Endothelial cell of umbilical vein (primary cell): Measurements from ENCODE around the gene GTSE1. TPM values are rescaled to one million over a fixed set of nuclear protein-coding genes. Genes with fewer than 3 reads are reported as not detected.

ENCODE experiments used
- BruUV-seq: library from RNA; stranded (reverse); fragments of 400-500 nt; replicated peaks from 2 replicates; lab custom pipeline; 2021; lab: Mats Ljungman, UMichigan
- CTCF ChIA-PET: fragments of 300-600, 350-600 bp; sonication (Branson Sonifier 250); formaldehyde crosslinking; loops from one replicate; lab custom pipeline; 2021; ENCODE audit warnings: antibody characterized with exemption, inconsistent platforms; lab: Charles Lee
- POLR2A ChIA-PET: fragments of 300-600, 350-600 bp; sonication (Branson Sonifier 250); formaldehyde crosslinking; loops from one replicate; lab custom pipeline; 2021; ENCODE audit warnings: antibody characterized with exemption, inconsistent platforms; lab: Charles Lee
- DNase-seq: peaks from one replicate; pipeline ENCODE4 v3.0.0-alpha.2; 2011; ENCODE audit warnings: low read depth, low spot score
- FAIRE-seq: peaks from 2 replicates; lab custom pipeline; 2011; peaks lifted over from hg19 to GRCh38; lab: Jason Lieb, UNC
- H2AFZ ChIP-seq: 2 replicates; pipeline ENCODE4 v1.6.0; 2012; ENCODE audit warnings: low read depth, low read length, control low read depth, inconsistent platforms
- H3K27ac ChIP-seq: 2 replicates; pipeline ENCODE4 v1.5.1; 2011; ENCODE audit warnings: low read depth, mild to moderate bottlenecking, control low read depth, low read length, moderate library complexity; ENCODE audit not compliant: insufficient read depth
- H3K27me3 ChIP-seq, 2 experiments: 2 replicates each; pipeline versions ENCODE4 v1.6.0 to v1.6.1; 2011; ENCODE audit warnings: low read length in 2 of 2, mixed read lengths in 1 of 2; ENCODE audit not compliant: control insufficient read depth in 2 of 2, insufficient read depth in 2 of 2
- H3K36me3 ChIP-seq, 2 experiments: 2 replicates in 1 of 2; 3 replicates in 1 of 2; pipeline ENCODE4 v1.5.1; 2011; ENCODE audit warnings: low read length in 2 of 2, mild to moderate bottlenecking in 1 of 2, moderate library complexity in 1 of 2; ENCODE audit not compliant: control insufficient read depth in 2 of 2, insufficient read depth in 2 of 2; ENCODE audit errors: extremely low read depth in 1 of 2
- H3K4me1 ChIP-seq: 3 replicates; pipeline ENCODE4 v1.5.1; 2011; ENCODE audit warnings: mild to moderate bottlenecking, low read length; ENCODE audit not compliant: control insufficient read depth, insufficient read depth; ENCODE audit errors: extremely low read depth
- H3K4me2 ChIP-seq: 2 replicates; pipeline ENCODE4 v1.6.1; 2011; ENCODE audit warnings: low read length, control low read depth, mixed read lengths; ENCODE audit not compliant: insufficient read depth
- H3K4me3 ChIP-seq, 3 experiments: fragments of 200-600 bp in 1 of 3; sonication (generic), shearing (Covaris generic) in 1 of 3; replicated peaks in 1 of 3; 2 replicates each; pipeline ENCODE4 v1.5.1; 2011 to 2016; ENCODE audit warnings: control low read depth in 3 of 3, low read length in 3 of 3, mild to moderate bottlenecking in 2 of 3, inconsistent platforms in 1 of 3, low read depth in 1 of 3, moderate library complexity in 1 of 3; ENCODE audit not compliant: insufficient read depth in 1 of 3
- H3K79me2 ChIP-seq: 2 replicates; pipeline ENCODE4 v1.6.0; 2012; ENCODE audit warnings: low read length, inconsistent platforms; ENCODE audit not compliant: control insufficient read depth, insufficient read depth
- H3K9ac ChIP-seq: replicated peaks from 2 replicates; pipeline ENCODE3; 2011; ENCODE audit warnings: low read length, control low read depth; ENCODE audit not compliant: insufficient read depth; ENCODE audit errors: extremely low read depth
- H3K9me1 ChIP-seq: replicated peaks from 3 replicates; pipeline ENCODE4 v1.6.0; 2011; ENCODE audit warnings: mild to moderate bottlenecking, low read length; ENCODE audit not compliant: control insufficient read depth, insufficient read depth; ENCODE audit errors: extremely low read depth
- H3K9me3 ChIP-seq: replicated peaks from 2 replicates; pipeline ENCODE4 v1.5.1; 2012; ENCODE audit warnings: low read length, inconsistent platforms; ENCODE audit not compliant: control insufficient read depth, insufficient read depth
- H4K20me1 ChIP-seq: replicated peaks from 2 replicates; pipeline ENCODE3; 2011; ENCODE audit warnings: mild to moderate bottlenecking, low read length; ENCODE audit not compliant: control insufficient read depth, insufficient read depth; ENCODE audit errors: extremely low read depth
- EZH2 ChIP-seq: IDR thresholded peaks from 2 replicates; pipeline ENCODE4 v1.6.1; 2012; ENCODE audit warnings: borderline replicate concordance, low read depth, mild to moderate bottlenecking, moderate library complexity, low read length, inconsistent platforms; ENCODE audit not compliant: severe bottlenecking
- FOS ChIP-seq: IDR thresholded peaks from 2 replicates; pipeline ENCODE4 v1.6.1; 2011; ENCODE audit warnings: mild to moderate bottlenecking, low read length, moderate library complexity, borderline replicate concordance; ENCODE audit not compliant: insufficient read depth
- GATA2 ChIP-seq: IDR thresholded peaks from 2 replicates; pipeline ENCODE4 v1.7.0; 2011; ENCODE audit warnings: low read depth, mild to moderate bottlenecking, moderate library complexity, mixed read lengths, low read length; ENCODE audit not compliant: insufficient read length, insufficient read depth
- JUN ChIP-seq: IDR thresholded peaks from 2 replicates; pipeline ENCODE4 v1.6.1; 2011; ENCODE audit warnings: borderline replicate concordance, low read depth; ENCODE audit not compliant: insufficient read length, insufficient read depth
- MYC ChIP-seq: IDR thresholded peaks from one replicate; pipeline ENCODE4 v1.6.1; 2011; ENCODE audit warnings: mild to moderate bottlenecking, low read depth, low read length
- POLR2A ChIP-seq: IDR thresholded peaks from 2 replicates; pipeline ENCODE4 v1.6.1; 2012; ENCODE audit warnings: low read depth, mild to moderate bottlenecking, control low read depth, low read length
- POLR2AphosphoS5 ChIP-seq: IDR thresholded peaks from 2 replicates; pipeline ENCODE4 v1.6.1; 2012; ENCODE audit warnings: low read depth, mild to moderate bottlenecking, control low read depth, low read length, moderate library complexity; ENCODE audit not compliant: insufficient read depth
- dilution Hi-C: fragments of 300-500 bp; cut with MboI; formaldehyde crosslinking; loops from one replicate; pipeline ENCODE4 v1.15.0; 2019; ENCODE audit warnings: low sequenced_read_pairs; ENCODE audit not compliant: extremely low pct_ligation_motif_present
- intact Hi-C: fragments of 100-400 bp; cut with micrococcal nuclease; formaldehyde crosslinking; loops from one replicate; pipeline ENCODE4 v1.10.0; 2022
- polyA plus RNA-seq, 4 experiments: library from polyadenylated mRNA; depleted of rRNA in 3 of 4; stranded (reverse) in 3 of 4; unstranded in 1 of 4; fragments of >200 nt; gene quantifications; 2 replicates each; pipeline versions ENCODE4 v1.2.1 to v1.2.3, GENCODE V29; 2011 to 2012; ENCODE audit warnings: missing spikeins in 1 of 4
- total RNA-seq: library from RNA; stranded (reverse); gene quantifications from 2 replicates; pipeline ENCODE4 v1.2.3, GENCODE V29; 2021
- TF ChIP-seq, protein P1 (sequence below), 2 donors: IDR thresholded peaks; 1 replicate in 1 of 2; 2 replicates in 1 of 2; pipeline ENCODE4 v1.5.1; 2011; ENCODE audit warnings: low read length in 2 of 2, mild to moderate bottlenecking in 2 of 2, moderate library complexity in 2 of 2, control low read depth in 1 of 2, inconsistent platforms in 1 of 2, low read depth in 1 of 2; ENCODE audit not compliant: insufficient read depth in 1 of 2; ENCODE audit errors: extremely low read depth in 1 of 2
- TF ChIP-seq, protein P2 (sequence below): IDR thresholded peaks from 2 replicates; pipeline ENCODE4 v1.6.1; 2011; ENCODE audit not compliant: insufficient read depth, insufficient read length

GTSE1 gene
- total and polyA plus RNA-seq, 2 donors (not counting 3 experiments of a cell fraction or from before 2014, with no cell fraction given) = 25.9 to 57.2 TPM

DNA sequence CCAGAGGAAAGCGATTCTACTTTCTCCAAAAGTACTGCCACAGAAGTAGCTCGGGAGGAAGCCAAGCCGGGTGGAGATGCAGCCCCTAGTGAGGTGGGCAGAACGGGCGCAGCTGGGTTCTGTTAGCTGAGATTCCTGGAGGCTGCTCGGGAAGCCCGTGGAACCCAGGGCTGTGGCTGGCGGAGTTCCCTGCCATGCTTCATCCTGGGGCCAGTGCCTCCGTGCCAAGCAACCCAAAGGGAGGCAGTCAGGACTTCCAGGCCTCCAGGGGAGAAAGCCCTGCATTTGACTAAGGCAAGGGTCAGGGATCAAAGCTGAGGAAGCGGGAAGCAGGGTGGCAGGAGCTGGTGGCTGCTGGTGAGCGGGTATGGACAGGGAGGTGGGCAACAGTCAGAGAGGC lies 32.1 kb downstream of the GTSE1 start:
- FAIRE-seq = no peak
- POLR2A ChIA-PET = no interaction called here
- CTCF ChIA-PET = interaction anchor here (0.9 kb wide), 1 partner anchor 10 kb away, joined by 3 read pairs; no protein-coding TSS in a partner anchor

More for the DNA sequence above, 32.1 kb downstream of the GTSE1 start:
- Histone ChIP-seq H3K4me1 (no peaks in the 10 kb centered on the region), H2AFZ (no peak overlapping the region), H3K27me3 (no peaks in the 10 kb centered on the region), H3K4me2 (no peak overlapping the region), H4K20me1 (no peaks in the 10 kb centered on the region), H3K36me3 (peaks cover 6% of the 10 kb centered on the region in 2 experiments), H3K9me3 (no peaks in the 10 kb centered on the region), H3K79me2 (no peaks in the 10 kb centered on the region), H3K9ac (no peak overlapping the region), H3K4me3 (no peak overlapping the region), H3K9me1 (no peaks in the 10 kb centered on the region), H3K27ac (no peak overlapping the region)
- BruUV-seq = no TSS peak
- TF ChIP-seq FOS (no peak), GATA2 (no peak), EZH2 (no peak), JUN (no peak), MYC (no peak), POLR2AphosphoS5 (no peak), POLR2A (no peak)
- TF ChIP-seq, protein P1, sequence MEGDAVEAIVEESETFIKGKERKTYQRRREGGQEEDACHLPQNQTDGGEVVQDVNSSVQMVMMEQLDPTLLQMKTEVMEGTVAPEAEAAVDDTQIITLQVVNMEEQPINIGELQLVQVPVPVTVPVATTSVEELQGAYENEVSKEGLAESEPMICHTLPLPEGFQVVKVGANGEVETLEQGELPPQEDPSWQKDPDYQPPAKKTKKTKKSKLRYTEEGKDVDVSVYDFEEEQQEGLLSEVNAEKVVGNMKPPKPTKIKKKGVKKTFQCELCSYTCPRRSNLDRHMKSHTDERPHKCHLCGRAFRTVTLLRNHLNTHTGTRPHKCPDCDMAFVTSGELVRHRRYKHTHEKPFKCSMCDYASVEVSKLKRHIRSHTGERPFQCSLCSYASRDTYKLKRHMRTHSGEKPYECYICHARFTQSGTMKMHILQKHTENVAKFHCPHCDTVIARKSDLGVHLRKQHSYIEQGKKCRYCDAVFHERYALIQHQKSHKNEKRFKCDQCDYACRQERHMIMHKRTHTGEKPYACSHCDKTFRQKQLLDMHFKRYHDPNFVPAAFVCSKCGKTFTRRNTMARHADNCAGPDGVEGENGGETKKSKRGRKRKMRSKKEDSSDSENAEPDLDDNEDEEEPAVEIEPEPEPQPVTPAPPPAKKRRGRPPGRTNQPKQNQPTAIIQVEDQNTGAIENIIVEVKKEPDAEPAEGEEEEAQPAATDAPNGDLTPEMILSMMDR (IDR thresholded peaks at IDR 0.05; ENCODE audit: extremely low read depth in 1 of 2, insufficient read depth in 1 of 2, low read depth in 1 of 2, low read length in 2 of 2) = no peak
- TF ChIP-seq, protein P2, sequence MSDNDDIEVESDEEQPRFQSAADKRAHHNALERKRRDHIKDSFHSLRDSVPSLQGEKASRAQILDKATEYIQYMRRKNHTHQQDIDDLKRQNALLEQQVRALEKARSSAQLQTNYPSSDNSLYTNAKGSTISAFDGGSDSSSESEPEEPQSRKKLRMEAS = no peak
- intact Hi-C loops (no loop called here), dilution Hi-C loops (no loop called here)
- no peak for DNase-seq
